Fibroblast of villous mesenchyme (primary cell): Measurements from ENCODE around the gene MDM2. TPM values are rescaled to one million over a fixed set of nuclear protein-coding genes. Genes with fewer than 3 reads are reported as not detected.

Experiments
- DNase-seq: peaks from one replicate; pipeline ENCODE4 v3.0.0-alpha.2; 2010; ENCODE audit warnings: low read depth
- H3K4me3 ChIP-seq: 2 replicates; pipeline ENCODE4 v1.5.1; 2011; ENCODE audit warnings: low read depth, mild to moderate bottlenecking, low read length
- CTCF ChIP-seq: IDR thresholded peaks from 2 replicates; pipeline ENCODE4 v1.5.1; 2012; ENCODE audit warnings: low read depth, mild to moderate bottlenecking, low read length; ENCODE audit not compliant: insufficient read depth
- total RNA-seq: library from RNA; depleted of rRNA; stranded (reverse); fragments of >200 nt; gene quantifications from 2 replicates; pipeline ENCODE4 v1.2.3, GENCODE V29; 2012

The MDM2 gene
- total RNA-seq, 1 donor, result 245 TPM

- DNase-seq, result no peak
- no peak for TF ChIP-seq CTCF
- H3K4me3 ChIP-seq, result no peak overlapping the region
Observed at GRCh38 chr12:68884251-68884650, 76.3 kb downstream of the MDM2 start.

- no peak for TF ChIP-seq CTCF
- H3K4me3 ChIP-seq, result no peak overlapping the region
- DNase-seq, result no peak
Observed at GRCh38 chr12:68885381-68885780, 77.4 kb downstream of the MDM2 start.

GRCh38 chr12:68886636-68887572 is 78.9 kb downstream of the MDM2 start:
- H3K4me3 ChIP-seq, result no peak overlapping the region
- TF ChIP-seq CTCF, result no peak
- DNase-seq, result no peak

GRCh38 chr12:68887641-68888040 is 79.7 kb downstream of the MDM2 start:
- TF ChIP-seq CTCF, result no peak
- no peak overlapping the region for H3K4me3 ChIP-seq
- no peak for DNase-seq

GRCh38 chr12:68888243-68888642 is 80.3 kb downstream of the MDM2 start:
- no peak overlapping the region for H3K4me3 ChIP-seq
- TF ChIP-seq CTCF, result no peak
- DNase-seq, result no peak

GRCh38 chr12:68890701-68891113 is 82.7 kb downstream of the MDM2 start:
- peak; percentile 77 for DNase-seq

More at GRCh38 chr12:68890701-68891113, 82.7 kb downstream of the MDM2 start:
- TF ChIP-seq CTCF, result no peak
- H3K4me3 ChIP-seq, result no peak overlapping the region
